Muscle of leg (tissue), 11 donors: ENCODE measurements around the gene TMEM175. TPM values are rescaled to one million over a fixed set of nuclear protein-coding genes. Genes with fewer than 3 reads are reported as not detected.

Experiments used
- DNase-seq: peaks from one replicate; pipeline ENCODE4 v3.0.0; 2013
- H3K27ac ChIP-seq: one replicate; pipeline ENCODE4 v1.5.1; 2013; ENCODE audit warnings: mild to moderate bottlenecking, low read length, control low read depth
- H3K27me3 ChIP-seq: one replicate; pipeline ENCODE4 v1.6.1; 2013; ENCODE audit warnings: low read length; ENCODE audit not compliant: control insufficient read depth, insufficient read depth
- H3K36me3 ChIP-seq: one replicate; pipeline ENCODE4 v1.6.1; 2013; ENCODE audit warnings: low read length; ENCODE audit not compliant: control insufficient read depth, insufficient read depth
- H3K4me1 ChIP-seq: one replicate; pipeline ENCODE4 v1.6.1; 2013; ENCODE audit warnings: low read length; ENCODE audit not compliant: control insufficient read depth, insufficient read depth
- H3K4me3 ChIP-seq: one replicate; pipeline ENCODE4 v1.5.1; 2013; ENCODE audit warnings: low read length, control low read depth
- H3K9me3 ChIP-seq: replicated peaks from 2 replicates; pipeline ENCODE4 v1.6.1; 2013; ENCODE audit warnings: low read depth, low read length; ENCODE audit not compliant: control insufficient read depth
- WGBS: methylation state at CpG from one replicate; pipeline ENCODE4 v1.1.5; 2013; ENCODE audit warnings: missing lambda C conversion rate; ENCODE audit not compliant: insufficient coverage; 5-methylcytosine and 5-hydroxymethylcytosine counted together
- polyA plus RNA-seq, 8 donors: library from polyadenylated mRNA; unstranded; fragments of 120-200 nt; gene quantifications; one replicate each; pipeline versions ENCODE4 v1.2.1 to v1.2.3, GENCODE V29; 2013; ENCODE audit warnings: inconsistent platforms in 1 of 8, low replicate concordance in 1 of 8; ENCODE audit not compliant: insufficient read length in 8 of 8, insufficient read depth in 1 of 8
- total RNA-seq: library from RNA; stranded (reverse); fragments of 120-200 nt; gene quantifications from one replicate; pipeline ENCODE4 v1.2.4, GENCODE V29; 2013

The TMEM175 gene
- total and polyA plus RNA-seq, 9 donors = 9.8 to 22.2 (median 18.8) TPM

- no peak overlapping the region for H3K4me3 ChIP-seq
- peaks cover 50% of the 10 kb centered on the region for H3K36me3 ChIP-seq
- H3K4me1 ChIP-seq = peaks cover 7% of the 10 kb centered on the region
- no peak for DNase-seq
- H3K27ac ChIP-seq = no peak overlapping the region
- WGBS = 76% methylated on average over 33 of the region's 35 CpGs
- no peaks in the 10 kb centered on the region for H3K27me3 ChIP-seq
- H3K9me3 ChIP-seq = no peaks in the 10 kb centered on the region
These were observed 24.4 kb upstream of the TMEM175 start for GRCh38 chr4:907691-908425.

DNA sequence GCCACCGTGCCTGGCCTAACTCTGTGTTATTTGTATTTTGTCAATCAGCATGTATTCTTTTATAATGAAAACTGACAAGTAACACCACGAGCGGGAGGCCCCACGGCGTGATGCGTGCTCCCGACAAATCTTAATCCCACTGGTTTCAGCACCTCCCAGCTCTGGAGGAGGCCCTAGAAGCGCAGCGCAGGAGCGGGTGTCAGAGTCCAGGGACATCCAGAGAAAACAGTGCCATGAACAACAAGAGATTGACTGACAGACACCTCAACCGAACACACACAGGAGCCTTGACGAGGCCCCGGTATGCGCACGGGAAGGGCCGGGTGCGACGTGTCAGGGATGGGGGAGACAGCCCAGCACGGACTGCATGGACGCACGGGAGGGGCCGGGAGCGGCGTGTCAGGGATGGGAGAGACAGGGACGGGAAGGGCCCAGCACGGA lies 23.1 kb upstream of the TMEM175 start:
- DNase-seq = no peak
- H3K27ac ChIP-seq = no peak overlapping the region
- WGBS = 93% methylated on average over 15 of the region's 26 CpGs
- H3K36me3 ChIP-seq = peaks cover 46% of the 10 kb centered on the region
- H3K9me3 ChIP-seq = no peaks in the 10 kb centered on the region
- H3K27me3 ChIP-seq = no peaks in the 10 kb centered on the region
- no peak overlapping the region for H3K4me3 ChIP-seq
- peaks cover 7% of the 10 kb centered on the region for H3K4me1 ChIP-seq

DNA sequence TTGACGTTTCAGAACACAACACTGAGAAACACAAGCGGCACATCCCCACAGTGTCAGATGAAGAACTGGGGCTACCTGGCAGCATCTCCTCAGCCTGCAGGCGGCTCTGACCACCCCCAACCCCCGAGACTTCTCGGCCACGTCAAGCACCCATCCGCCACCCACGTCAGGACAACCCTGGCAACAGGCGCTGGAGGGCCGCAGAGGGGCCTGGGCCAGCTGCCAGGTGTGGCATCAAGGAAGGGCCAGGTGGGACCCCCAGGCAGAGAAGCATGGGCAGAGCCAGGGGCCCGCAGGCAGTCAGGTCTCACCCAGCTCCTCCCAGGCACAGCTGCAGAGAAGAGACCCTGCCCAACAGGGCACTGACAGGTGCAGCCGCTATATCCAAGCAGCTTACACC lies 22.4 kb upstream of the TMEM175 start:
- H3K27me3 ChIP-seq = no peaks in the 10 kb centered on the region
- DNase-seq = no peak
- no peak overlapping the region for H3K27ac ChIP-seq
- peaks cover 7% of the 10 kb centered on the region for H3K4me1 ChIP-seq
- no peaks in the 10 kb centered on the region for H3K9me3 ChIP-seq
- H3K4me3 ChIP-seq = no peak overlapping the region
- 89% methylated on average over 12 of the region's 12 CpGs for WGBS
- H3K36me3 ChIP-seq = peaks cover 42% of the 10 kb centered on the region

DNA sequence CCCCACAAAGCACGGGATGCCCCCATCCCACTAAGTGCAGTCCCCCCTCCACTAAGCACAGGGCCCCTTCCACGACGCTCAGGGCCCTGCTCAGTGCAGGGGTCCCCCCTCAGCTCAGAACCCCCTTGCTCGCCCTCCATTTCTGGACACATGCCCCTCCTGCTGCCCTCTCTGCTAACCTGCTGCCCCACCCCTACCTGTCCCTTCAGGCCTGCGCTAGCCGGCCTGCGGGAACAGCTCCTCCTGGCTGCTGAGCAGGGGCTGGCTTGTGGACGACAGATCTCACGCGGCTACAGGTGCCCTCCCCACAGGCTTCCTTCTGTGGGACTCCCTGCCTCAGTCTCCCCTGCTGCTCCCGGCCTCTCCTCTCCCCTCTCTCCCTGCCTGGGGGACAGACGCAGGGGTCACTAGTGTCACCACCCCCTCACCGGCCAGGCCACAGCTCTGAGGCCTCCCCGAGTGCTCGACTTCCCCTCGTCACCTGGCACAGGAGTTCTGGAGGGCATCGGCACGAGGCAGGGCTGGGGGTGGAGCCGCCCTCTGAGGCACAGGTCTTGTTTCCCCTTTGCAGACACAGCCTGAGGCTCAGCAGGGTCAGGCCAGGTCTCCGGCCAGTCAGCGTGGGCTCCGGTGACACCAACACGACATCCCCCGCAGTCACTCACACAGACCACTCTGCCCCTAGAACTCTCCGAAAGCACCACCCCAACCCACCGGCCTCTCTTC lies 21.7 kb upstream of the TMEM175 start:
- Histone ChIP-seq H3K4me1 (peaks cover 7% of the 10 kb centered on the region), H3K27me3 (no peaks in the 10 kb centered on the region), H3K4me3 (no peak overlapping the region), H3K27ac (no peak overlapping the region), H3K36me3 (peaks cover 39% of the 10 kb centered on the region), H3K9me3 (no peaks in the 10 kb centered on the region)
- DNase-seq = no peak
- WGBS = 94% methylated on average over 23 of the region's 26 CpGs

- Histone ChIP-seq H3K4me1 (peaks cover 7% of the 10 kb centered on the region), H3K4me3 (no peak overlapping the region), H3K9me3 (no peaks in the 10 kb centered on the region), H3K36me3 (peaks cover 39% of the 10 kb centered on the region), H3K27ac (no peak overlapping the region), H3K27me3 (no peaks in the 10 kb centered on the region)
- 94% methylated on average over 22 of the region's 23 CpGs for WGBS
- no peak for DNase-seq
These were observed 21.0 kb upstream of the TMEM175 start for GRCh38 chr4:911221-911751.

GRCh38 chr4:911871-912490 lies 20.3 kb upstream of the TMEM175 start:
- H3K27ac ChIP-seq = no peak overlapping the region
- H3K4me3 ChIP-seq = no peak overlapping the region
- no peaks in the 10 kb centered on the region for H3K27me3 ChIP-seq
- peaks cover 39% of the 10 kb centered on the region for H3K36me3 ChIP-seq
- peaks cover 7% of the 10 kb centered on the region for H3K4me1 ChIP-seq
- H3K9me3 ChIP-seq = no peaks in the 10 kb centered on the region
- DNase-seq = no peak
- 86% methylated on average over 27 of the region's 29 CpGs for WGBS

GRCh38 chr4:912548-913279 lies 19.5 kb upstream of the TMEM175 start:
- WGBS = 85% methylated on average over 19 of the region's 19 CpGs
- Histone ChIP-seq H3K27me3 (no peaks in the 10 kb centered on the region), H3K36me3 (peaks cover 35% of the 10 kb centered on the region), H3K4me1 (peaks cover 7% of the 10 kb centered on the region), H3K27ac (no peak overlapping the region), H3K9me3 (no peaks in the 10 kb centered on the region), H3K4me3 (no peak overlapping the region)
- DNase-seq = no peak

DNA sequence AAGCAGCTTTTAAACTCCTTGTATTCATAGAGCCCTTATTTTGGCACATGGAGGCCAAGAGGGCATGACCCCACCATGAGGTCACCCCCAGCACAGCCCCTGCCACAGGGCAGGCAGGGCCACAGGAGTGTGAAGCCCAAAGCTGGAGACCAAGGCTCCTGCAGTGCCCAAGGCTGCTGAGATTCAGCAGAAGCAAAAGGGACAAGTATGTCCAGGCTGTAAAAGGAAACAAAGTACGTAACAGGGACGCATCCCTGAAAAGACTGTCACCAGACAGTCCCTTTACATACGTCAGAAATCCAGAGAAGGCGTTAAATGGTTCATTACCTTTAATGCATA lies 19.0 kb upstream of the TMEM175 start:
- Histone ChIP-seq H3K27ac (no peak overlapping the region), H3K9me3 (no peaks in the 10 kb centered on the region), H3K4me1 (peaks cover 7% of the 10 kb centered on the region), H3K27me3 (no peaks in the 10 kb centered on the region), H3K4me3 (no peak overlapping the region), H3K36me3 (peaks cover 35% of the 10 kb centered on the region)
- DNase-seq = no peak
- 86% methylated on average over 1 of the region's 4 CpGs for WGBS

GRCh38 chr4:914531-914930 lies 17.7 kb upstream of the TMEM175 start:
- H3K9me3 ChIP-seq = no peaks in the 10 kb centered on the region
- H3K4me3 ChIP-seq = no peak overlapping the region
- 74% methylated on average over 15 of the region's 21 CpGs for WGBS
- H3K27ac ChIP-seq = no peak overlapping the region
- peaks cover 7% of the 10 kb centered on the region for H3K4me1 ChIP-seq
- peaks cover 30% of the 10 kb centered on the region for H3K36me3 ChIP-seq
- DNase-seq = no peak
- no peaks in the 10 kb centered on the region for H3K27me3 ChIP-seq
